GM12878 (cell line): ENCODE results near the gene NR1H4. TPM values are rescaled to one million over a fixed set of nuclear protein-coding genes. Genes with fewer than 3 reads are reported as not detected.

Experiments
- ATAC-seq: fragments of 200-7000 bp; cut with Tn5 transposase; 3 replicates; pipeline ENCODE4 v1.9.1; 2020; ENCODE audit warnings: mild to moderate bottlenecking, moderate library complexity
- BruUV-seq: library from RNA; stranded (reverse); fragments of 400-500 nt; replicated peaks from 2 replicates; lab custom pipeline; 2021; lab: Mats Ljungman, UMichigan
- CTCF ChIA-PET: fragments of 300-600 bp; sonication (Branson Sonifier 250); formaldehyde crosslinking; extraction: SDS; loops from one replicate; lab custom pipeline; 2021; ENCODE audit warnings: inconsistent platforms; lab: Yijun Ruan, JAX
- POLR2A ChIA-PET: fragments of 350-600 bp; formaldehyde crosslinking; extraction: SDS; loops from one replicate; lab custom pipeline; 2021; ENCODE audit warnings: inconsistent platforms; lab: Charles Lee
- RAD21 ChIA-PET: fragments of 300-600 bp; sonication (Branson Sonifier 250); formaldehyde crosslinking; loops from one replicate; lab custom pipeline; 2023; ENCODE audit warnings: antibody characterized with exemption; ENCODE audit not compliant: unreplicated experiment; lab: Charles Lee
- SMC1A ChIA-PET: fragments of 300-600 bp; sonication (Branson Sonifier 250); formaldehyde crosslinking; loops from one replicate; lab custom pipeline; 2023; ENCODE audit not compliant: unreplicated experiment, uncharacterized antibody; lab: Charles Lee
- DNase-seq: peaks from one replicate; pipeline ENCODE4 v3.0.0-alpha.2; 2011; ENCODE audit warnings: low read depth, low spot score
- FAIRE-seq: peaks from 3 replicates; lab custom pipeline; 2011; peaks lifted over from hg19 to GRCh38; lab: Jason Lieb, UNC
- H2AFZ ChIP-seq: 2 replicates; pipeline ENCODE4 v1.6.0; 2011; ENCODE audit warnings: low read depth, low read length, control low read depth; ENCODE audit not compliant: control insufficient read depth
- H3K27ac ChIP-seq: 2 replicates; pipeline ENCODE4 v1.5.1; 2011; ENCODE audit warnings: control low read depth; ENCODE audit not compliant: control insufficient read depth, insufficient read depth
- H3K27me3 ChIP-seq, 2 experiments: replicated peaks in 1 of 2; 2 replicates each; pipeline versions ENCODE4 v1.6.0 to v1.6.1; 2011; ENCODE audit warnings: low read length in 1 of 2; ENCODE audit not compliant: control insufficient read depth in 2 of 2, insufficient read depth in 2 of 2
- H3K36me3 ChIP-seq, 2 experiments: 2 replicates each; pipeline ENCODE4 v1.5.1; 2011; ENCODE audit warnings: low read length in 1 of 2; ENCODE audit not compliant: control insufficient read depth in 2 of 2, insufficient read depth in 2 of 2
- H3K4me1 ChIP-seq: 2 replicates; pipeline ENCODE4 v1.6.1; 2011; ENCODE audit warnings: mild to moderate bottlenecking, low read length, moderate library complexity, mixed read lengths; ENCODE audit not compliant: control insufficient read depth, insufficient read depth
- H3K4me2 ChIP-seq: 2 replicates; pipeline ENCODE4 v1.6.0; 2011; ENCODE audit warnings: control low read depth; ENCODE audit not compliant: control insufficient read depth, insufficient read depth
- H3K4me3 ChIP-seq: fragments of 200-600 bp; sonication (generic); 2 replicates; pipeline ENCODE4 v1.5.1; 2016
- H3K79me2 ChIP-seq: 2 replicates; pipeline ENCODE4 v1.6.0; 2011; ENCODE audit warnings: low read length; ENCODE audit not compliant: control insufficient read depth, insufficient read depth
- H3K9ac ChIP-seq: 2 replicates; pipeline ENCODE4 v1.8.0; 2011; ENCODE audit warnings: low read length, control low read depth, mixed read lengths; ENCODE audit not compliant: control insufficient read depth, insufficient read depth
- H3K9me3 ChIP-seq: replicated peaks from 3 replicates; pipeline ENCODE4 v1.5.1; 2011; ENCODE audit warnings: mild to moderate bottlenecking, low read length; ENCODE audit not compliant: control insufficient read depth, insufficient read depth
- H4K20me1 ChIP-seq: 2 replicates; pipeline ENCODE4 v1.6.0; 2011; ENCODE audit not compliant: control insufficient read depth, insufficient read depth
- BMI1 ChIP-seq: fragments of 450-650 bp; IDR thresholded peaks from 2 replicates; pipeline ENCODE4 v1.6.1; 2016; ENCODE audit warnings: mild to moderate bottlenecking, moderate library complexity, borderline replicate concordance
- FOXK2 ChIP-seq: fragments of 450-650 bp; IDR thresholded peaks from 2 replicates; pipeline ENCODE4 v1.6.1; 2017; ENCODE audit warnings: mild to moderate bottlenecking, moderate library complexity
- WGBS: methylation state at CpG from one replicate; pipeline ENCODE4 v1.1.6; 2016; ENCODE audit warnings: low lambda C conversion rate; ENCODE audit not compliant: insufficient replicate concordance, insufficient coverage; ENCODE audit errors: missing lambda C conversion rate; 5-methylcytosine and 5-hydroxymethylcytosine counted together
- in situ Hi-C: fragments of 300-500 bp; cut with MboI; formaldehyde crosslinking; loops from 9 replicates; pipeline ENCODE4 v1.14.3; 2018; ENCODE audit warnings: mixed read lengths
- intact Hi-C: fragments of 100-400 bp; cut with micrococcal nuclease; formaldehyde crosslinking; loops from one replicate; pipeline ENCODE4 v1.14.2; 2022; ENCODE audit not compliant: unreplicated experiment
- polyA plus RNA-seq, 11 experiments: library from polyadenylated mRNA; depleted of rRNA in 4 of 11; unstranded in 6 of 11; stranded (reverse) in 5 of 11; fragments of >200 nt; fragmentation: Nextera tagmentation in 4 of 11; fragmentation: Illumina TruSeq in 1 of 11; extraction: Ambion mirVana in 4 of 11; extraction: Trizol in 1 of 11; gene quantifications; 1 replicate in 1 of 11; 2 replicates in 10 of 11; pipeline versions ENCODE4 v1.2.1 to v1.2.3, GENCODE V29; 2011 to 2016; ENCODE audit warnings: inconsistent platforms in 2 of 11, missing spikeins in 2 of 11, low read depth in 1 of 11
- total RNA-seq, 4 experiments: library from RNA; depleted of rRNA in 3 of 4; stranded (reverse); fragments of >200 nt in 3 of 4; fragmentation: Illumina TruSeq in 1 of 4; extraction: Trizol in 1 of 4; gene quantifications; 2 replicates each; pipeline versions ENCODE4 v1.2.1 to v1.2.3, GENCODE V29; 2013 to 2021
- TF ChIP-seq, protein P1 (sequence below): fragments of 450-650 bp; formaldehyde crosslinking; IDR thresholded peaks from 2 replicates; pipeline ENCODE4 v1.5.0; 2022; ENCODE audit warnings: mild to moderate bottlenecking, missing genetic modification characterization

NR1H4 gene
- total and polyA plus RNA-seq, 10 of the 15 experiments (the other 5 are each of a cell fraction or from before 2014, with no cell fraction given), result 0.04 TPM; not detected in 9

DNA sequence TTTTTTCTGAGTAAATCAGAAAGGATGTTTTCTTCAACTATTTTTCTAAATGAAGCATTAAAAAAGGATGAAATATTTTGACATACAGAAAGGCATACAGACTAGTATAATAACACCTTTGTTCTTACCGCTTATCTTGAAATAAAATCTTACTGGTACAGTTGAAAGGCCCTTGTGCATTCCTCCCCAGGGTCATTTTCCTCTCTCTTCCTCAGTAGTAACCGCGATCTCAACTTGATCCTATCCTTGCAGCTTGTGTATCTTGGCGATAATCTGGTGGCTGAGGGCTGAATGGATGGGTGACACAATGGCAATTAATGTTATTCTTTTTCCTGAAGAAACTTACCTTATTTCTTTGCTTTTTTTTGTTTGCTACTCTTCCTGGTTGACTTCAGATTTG lies 118.3 kb downstream of the NR1H4 start (continued):
- TF ChIP-seq, protein P1, sequence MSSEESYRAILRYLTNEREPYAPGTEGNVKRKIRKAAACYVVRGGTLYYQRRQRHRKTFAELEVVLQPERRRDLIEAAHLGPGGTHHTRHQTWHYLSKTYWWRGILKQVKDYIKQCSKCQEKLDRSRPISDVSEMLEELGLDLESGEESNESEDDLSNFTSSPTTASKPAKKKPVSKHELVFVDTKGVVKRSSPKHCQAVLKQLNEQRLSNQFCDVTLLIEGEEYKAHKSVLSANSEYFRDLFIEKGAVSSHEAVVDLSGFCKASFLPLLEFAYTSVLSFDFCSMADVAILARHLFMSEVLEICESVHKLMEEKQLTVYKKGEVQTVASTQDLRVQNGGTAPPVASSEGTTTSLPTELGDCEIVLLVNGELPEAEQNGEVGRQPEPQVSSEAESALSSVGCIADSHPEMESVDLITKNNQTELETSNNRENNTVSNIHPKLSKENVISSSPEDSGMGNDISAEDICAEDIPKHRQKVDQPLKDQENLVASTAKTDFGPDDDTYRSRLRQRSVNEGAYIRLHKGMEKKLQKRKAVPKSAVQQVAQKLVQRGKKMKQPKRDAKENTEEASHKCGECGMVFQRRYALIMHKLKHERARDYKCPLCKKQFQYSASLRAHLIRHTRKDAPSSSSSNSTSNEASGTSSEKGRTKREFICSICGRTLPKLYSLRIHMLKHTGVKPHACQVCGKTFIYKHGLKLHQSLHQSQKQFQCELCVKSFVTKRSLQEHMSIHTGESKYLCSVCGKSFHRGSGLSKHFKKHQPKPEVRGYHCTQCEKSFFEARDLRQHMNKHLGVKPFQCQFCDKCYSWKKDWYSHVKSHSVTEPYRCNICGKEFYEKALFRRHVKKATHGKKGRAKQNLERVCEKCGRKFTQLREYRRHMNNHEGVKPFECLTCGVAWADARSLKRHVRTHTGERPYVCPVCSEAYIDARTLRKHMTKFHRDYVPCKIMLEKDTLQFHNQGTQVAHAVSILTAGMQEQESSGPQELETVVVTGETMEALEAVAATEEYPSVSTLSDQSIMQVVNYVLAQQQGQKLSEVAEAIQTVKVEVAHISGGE (CRISPR knock-in tag), result no peak

DNA sequence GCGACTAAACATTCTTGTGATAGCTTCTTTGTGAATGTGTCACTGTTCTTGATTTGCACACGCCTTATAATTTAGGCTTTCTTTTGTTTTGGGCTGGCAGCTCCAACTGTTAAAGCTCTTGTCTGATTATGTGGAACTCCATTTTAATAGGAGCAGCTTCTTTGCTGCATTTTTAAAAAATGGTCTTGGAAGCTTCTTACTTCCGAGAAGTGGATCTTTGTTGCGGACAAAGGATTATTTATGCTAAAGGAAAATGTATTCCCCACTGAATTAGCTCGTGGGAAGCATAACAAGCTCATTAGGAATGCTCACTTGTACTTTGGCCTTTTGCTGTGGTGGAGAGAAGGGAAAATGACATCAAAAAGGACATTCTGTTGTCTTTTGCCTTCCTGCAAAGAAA lies 119.8 kb downstream of the NR1H4 start:
- BruUV-seq, result no TSS peak
- Histone ChIP-seq H3K4me3 (no peak overlapping the region), H3K9me3 (no peaks in the 10 kb centered on the region), H3K9ac (no peak overlapping the region), H2AFZ (no peak overlapping the region), H3K27me3 (no peaks in the 10 kb centered on the region), H3K79me2 (no peaks in the 10 kb centered on the region), H4K20me1 (no peaks in the 10 kb centered on the region), H3K27ac (no peak overlapping the region), H3K36me3 (no peaks in the 10 kb centered on the region), H3K4me1 (no peaks in the 10 kb centered on the region), H3K4me2 (no peak overlapping the region)
- ATAC-seq, result no peak
- intact Hi-C loops (no loop called here), in situ Hi-C loops (no loop called here)
- FAIRE-seq, result no peak
- RAD21 ChIA-PET, result interaction anchor here (0.8 to 2.0 kb wide), 4 partner anchors 17 to 79 kb away, joined by 3 to 6 read pairs (median 4); no protein-coding TSS in a partner anchor
- WGBS, result 65% methylated on average over 5 of the region's 5 CpGs
- POLR2A ChIA-PET, result interaction anchor here (0.8 to 1.0 kb wide), 2 partner anchors 9 to 10 kb away, joined by 3 to 4 read pairs; no protein-coding TSS in a partner anchor
- no peak for DNase-seq
- SMC1A ChIA-PET, result interaction anchor here (0.8 to 1.7 kb wide), 8 partner anchors 12 to 105 kb away, joined by 3 to 7 read pairs (median 4); no protein-coding TSS in a partner anchor
- TF ChIP-seq FOXK2 (no peak), BMI1 (no peak)
- CTCF ChIA-PET, result interaction anchor here (1.1 to 2.1 kb wide), 6 partner anchors 10 to 79 kb away, joined by 3 to 7 read pairs (median 4); no protein-coding TSS in a partner anchor
